ENCODE data around the gene VTI1A. TPM values are rescaled to one million over a fixed set of nuclear protein-coding genes. Genes with fewer than 3 reads are reported as not detected.
A peak's percentile ranks its signal among the peaks of the same experiment; 100 is the strongest.

VTI1A gene
- total and polyA plus RNA-seq, 2 experiments from 2014 or later = 26.8 to 31.0 TPM

DNA sequence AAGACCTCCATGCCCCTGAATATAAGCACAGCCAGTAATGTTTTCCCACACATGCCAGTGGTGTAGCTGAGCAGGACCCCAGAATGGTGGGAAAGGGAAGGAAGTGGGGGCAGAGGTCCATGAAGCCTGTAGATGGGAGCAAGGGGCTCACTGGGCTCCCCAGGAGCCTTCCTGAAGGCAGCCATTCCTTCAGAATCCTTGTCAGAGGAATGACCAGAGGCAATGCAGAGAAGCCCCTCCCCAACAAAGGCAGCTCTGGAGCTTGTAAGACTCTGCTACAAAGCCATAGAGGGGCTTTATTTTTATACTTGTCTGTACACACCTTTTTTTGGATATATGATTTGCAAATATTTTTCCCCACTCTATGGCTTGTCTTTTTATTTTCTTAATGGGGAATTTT lies 338.1 kb downstream of the VTI1A start:
- TF ChIP-seq JUNB (IDR thresholded peaks at IDR 0.05; ENCODE audit: unreplicated experiment) (no peak), EZH2 (IDR thresholded peaks at IDR 0.05; ENCODE audit: low read depth, unreplicated experiment) (no peak), NANOG (IDR thresholded peaks at IDR 0.05; ENCODE audit: borderline replicate concordance) (no peak), ZNF114 (CRISPR knock-in tag; IDR thresholded peaks at IDR 0.05) (no peak), ZNF331 (CRISPR knock-in tag; IDR thresholded peaks at IDR 0.05; ENCODE audit: low read depth) (no peak), EZH2phosphoT487 (IDR thresholded peaks at IDR 0.05; ENCODE audit: unreplicated experiment) (no peak), POLR2AphosphoS5 (IDR thresholded peaks at IDR 0.05; ENCODE audit: low read depth) (no peak), CREB1 (CRISPR knock-in tag; IDR thresholded peaks at IDR 0.05; ENCODE audit: low read depth) (no peak), STAT1 (IDR thresholded peaks at IDR 0.05; ENCODE audit: unreplicated experiment) (no peak)
- TF ChIP-seq, protein P1, sequence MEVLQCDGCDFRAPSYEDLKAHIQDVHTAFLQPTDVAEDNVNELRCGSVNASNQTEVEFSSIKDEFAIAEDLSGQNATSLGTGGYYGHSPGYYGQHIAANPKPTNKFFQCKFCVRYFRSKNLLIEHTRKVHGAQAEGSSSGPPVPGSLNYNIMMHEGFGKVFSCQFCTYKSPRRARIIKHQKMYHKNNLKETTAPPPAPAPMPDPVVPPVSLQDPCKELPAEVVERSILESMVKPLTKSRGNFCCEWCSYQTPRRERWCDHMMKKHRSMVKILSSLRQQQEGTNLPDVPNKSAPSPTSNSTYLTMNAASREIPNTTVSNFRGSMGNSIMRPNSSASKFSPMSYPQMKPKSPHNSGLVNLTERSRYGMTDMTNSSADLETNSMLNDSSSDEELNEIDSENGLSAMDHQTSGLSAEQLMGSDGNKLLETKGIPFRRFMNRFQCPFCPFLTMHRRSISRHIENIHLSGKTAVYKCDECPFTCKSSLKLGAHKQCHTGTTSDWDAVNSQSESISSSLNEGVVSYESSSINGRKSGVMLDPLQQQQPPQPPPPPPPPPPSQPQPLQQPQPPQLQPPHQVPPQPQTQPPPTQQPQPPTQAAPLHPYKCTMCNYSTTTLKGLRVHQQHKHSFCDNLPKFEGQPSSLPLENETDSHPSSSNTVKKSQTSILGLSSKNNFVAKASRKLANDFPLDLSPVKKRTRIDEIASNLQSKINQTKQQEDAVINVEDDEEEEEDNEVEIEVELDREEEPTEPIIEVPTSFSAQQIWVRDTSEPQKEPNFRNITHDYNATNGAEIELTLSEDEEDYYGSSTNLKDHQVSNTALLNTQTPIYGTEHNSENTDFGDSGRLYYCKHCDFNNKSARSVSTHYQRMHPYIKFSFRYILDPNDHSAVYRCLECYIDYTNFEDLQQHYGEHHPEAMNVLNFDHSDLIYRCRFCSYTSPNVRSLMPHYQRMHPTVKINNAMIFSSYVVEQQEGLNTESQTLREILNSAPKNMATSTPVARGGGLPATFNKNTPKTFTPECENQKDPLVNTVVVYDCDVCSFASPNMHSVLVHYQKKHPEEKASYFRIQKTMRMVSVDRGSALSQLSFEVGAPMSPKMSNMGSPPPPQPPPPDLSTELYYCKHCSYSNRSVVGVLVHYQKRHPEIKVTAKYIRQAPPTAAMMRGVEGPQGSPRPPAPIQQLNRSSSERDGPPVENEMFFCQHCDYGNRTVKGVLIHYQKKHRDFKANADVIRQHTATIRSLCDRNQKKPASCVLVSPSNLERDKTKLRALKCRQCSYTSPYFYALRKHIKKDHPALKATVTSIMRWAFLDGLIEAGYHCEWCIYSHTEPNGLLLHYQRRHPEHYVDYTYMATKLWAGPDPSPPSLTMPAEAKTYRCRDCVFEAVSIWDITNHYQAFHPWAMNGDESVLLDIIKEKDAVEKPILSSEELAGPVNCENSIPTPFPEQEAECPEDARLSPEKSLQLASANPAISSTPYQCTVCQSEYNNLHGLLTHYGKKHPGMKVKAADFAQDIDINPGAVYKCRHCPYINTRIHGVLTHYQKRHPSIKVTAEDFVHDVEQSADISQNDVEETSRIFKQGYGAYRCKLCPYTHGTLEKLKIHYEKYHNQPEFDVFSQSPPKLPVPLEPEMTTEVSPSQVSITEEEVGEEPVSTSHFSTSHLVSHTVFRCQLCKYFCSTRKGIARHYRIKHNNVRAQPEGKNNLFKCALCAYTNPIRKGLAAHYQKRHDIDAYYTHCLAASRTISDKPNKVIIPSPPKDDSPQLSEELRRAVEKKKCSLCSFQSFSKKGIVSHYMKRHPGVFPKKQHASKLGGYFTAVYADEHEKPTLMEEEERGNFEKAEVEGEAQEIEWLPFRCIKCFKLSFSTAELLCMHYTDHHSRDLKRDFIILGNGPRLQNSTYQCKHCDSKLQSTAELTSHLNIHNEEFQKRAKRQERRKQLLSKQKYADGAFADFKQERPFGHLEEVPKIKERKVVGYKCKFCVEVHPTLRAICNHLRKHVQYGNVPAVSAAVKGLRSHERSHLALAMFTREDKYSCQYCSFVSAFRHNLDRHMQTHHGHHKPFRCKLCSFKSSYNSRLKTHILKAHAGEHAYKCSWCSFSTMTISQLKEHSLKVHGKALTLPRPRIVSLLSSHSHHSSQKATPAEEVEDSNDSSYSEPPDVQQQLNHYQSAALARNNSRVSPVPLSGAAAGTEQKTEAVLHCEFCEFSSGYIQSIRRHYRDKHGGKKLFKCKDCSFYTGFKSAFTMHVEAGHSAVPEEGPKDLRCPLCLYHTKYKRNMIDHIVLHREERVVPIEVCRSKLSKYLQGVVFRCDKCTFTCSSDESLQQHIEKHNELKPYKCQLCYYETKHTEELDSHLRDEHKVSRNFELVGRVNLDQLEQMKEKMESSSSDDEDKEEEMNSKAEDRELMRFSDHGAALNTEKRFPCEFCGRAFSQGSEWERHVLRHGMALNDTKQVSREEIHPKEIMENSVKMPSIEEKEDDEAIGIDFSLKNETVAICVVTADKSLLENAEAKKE (CRISPR knock-in tag; IDR thresholded peaks at IDR 0.05) = no peak
- TF ChIP-seq, protein P2, sequence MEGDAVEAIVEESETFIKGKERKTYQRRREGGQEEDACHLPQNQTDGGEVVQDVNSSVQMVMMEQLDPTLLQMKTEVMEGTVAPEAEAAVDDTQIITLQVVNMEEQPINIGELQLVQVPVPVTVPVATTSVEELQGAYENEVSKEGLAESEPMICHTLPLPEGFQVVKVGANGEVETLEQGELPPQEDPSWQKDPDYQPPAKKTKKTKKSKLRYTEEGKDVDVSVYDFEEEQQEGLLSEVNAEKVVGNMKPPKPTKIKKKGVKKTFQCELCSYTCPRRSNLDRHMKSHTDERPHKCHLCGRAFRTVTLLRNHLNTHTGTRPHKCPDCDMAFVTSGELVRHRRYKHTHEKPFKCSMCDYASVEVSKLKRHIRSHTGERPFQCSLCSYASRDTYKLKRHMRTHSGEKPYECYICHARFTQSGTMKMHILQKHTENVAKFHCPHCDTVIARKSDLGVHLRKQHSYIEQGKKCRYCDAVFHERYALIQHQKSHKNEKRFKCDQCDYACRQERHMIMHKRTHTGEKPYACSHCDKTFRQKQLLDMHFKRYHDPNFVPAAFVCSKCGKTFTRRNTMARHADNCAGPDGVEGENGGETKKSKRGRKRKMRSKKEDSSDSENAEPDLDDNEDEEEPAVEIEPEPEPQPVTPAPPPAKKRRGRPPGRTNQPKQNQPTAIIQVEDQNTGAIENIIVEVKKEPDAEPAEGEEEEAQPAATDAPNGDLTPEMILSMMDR (conservative IDR thresholded peaks at IDR 0.05; ENCODE audit: low read depth in 2 of 2) = no peak
- TF ChIP-seq, protein P3, sequence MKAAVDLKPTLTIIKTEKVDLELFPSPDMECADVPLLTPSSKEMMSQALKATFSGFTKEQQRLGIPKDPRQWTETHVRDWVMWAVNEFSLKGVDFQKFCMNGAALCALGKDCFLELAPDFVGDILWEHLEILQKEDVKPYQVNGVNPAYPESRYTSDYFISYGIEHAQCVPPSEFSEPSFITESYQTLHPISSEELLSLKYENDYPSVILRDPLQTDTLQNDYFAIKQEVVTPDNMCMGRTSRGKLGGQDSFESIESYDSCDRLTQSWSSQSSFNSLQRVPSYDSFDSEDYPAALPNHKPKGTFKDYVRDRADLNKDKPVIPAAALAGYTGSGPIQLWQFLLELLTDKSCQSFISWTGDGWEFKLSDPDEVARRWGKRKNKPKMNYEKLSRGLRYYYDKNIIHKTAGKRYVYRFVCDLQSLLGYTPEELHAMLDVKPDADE (IDR thresholded peaks at IDR 0.05) = no peak
- TF ChIP-seq, protein P4, sequence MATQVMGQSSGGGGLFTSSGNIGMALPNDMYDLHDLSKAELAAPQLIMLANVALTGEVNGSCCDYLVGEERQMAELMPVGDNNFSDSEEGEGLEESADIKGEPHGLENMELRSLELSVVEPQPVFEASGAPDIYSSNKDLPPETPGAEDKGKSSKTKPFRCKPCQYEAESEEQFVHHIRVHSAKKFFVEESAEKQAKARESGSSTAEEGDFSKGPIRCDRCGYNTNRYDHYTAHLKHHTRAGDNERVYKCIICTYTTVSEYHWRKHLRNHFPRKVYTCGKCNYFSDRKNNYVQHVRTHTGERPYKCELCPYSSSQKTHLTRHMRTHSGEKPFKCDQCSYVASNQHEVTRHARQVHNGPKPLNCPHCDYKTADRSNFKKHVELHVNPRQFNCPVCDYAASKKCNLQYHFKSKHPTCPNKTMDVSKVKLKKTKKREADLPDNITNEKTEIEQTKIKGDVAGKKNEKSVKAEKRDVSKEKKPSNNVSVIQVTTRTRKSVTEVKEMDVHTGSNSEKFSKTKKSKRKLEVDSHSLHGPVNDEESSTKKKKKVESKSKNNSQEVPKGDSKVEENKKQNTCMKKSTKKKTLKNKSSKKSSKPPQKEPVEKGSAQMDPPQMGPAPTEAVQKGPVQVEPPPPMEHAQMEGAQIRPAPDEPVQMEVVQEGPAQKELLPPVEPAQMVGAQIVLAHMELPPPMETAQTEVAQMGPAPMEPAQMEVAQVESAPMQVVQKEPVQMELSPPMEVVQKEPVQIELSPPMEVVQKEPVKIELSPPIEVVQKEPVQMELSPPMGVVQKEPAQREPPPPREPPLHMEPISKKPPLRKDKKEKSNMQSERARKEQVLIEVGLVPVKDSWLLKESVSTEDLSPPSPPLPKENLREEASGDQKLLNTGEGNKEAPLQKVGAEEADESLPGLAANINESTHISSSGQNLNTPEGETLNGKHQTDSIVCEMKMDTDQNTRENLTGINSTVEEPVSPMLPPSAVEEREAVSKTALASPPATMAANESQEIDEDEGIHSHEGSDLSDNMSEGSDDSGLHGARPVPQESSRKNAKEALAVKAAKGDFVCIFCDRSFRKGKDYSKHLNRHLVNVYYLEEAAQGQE (IDR thresholded peaks at IDR 0.05; ENCODE audit: unreplicated experiment) = no peak
- no peak overlapping the region for H3K4me3 ChIP-seq
- ATAC-seq (peak; percentile 78), DNase-seq (ENCODE audit: low spot score) (no peak)
- H4K20me1 ChIP-seq (replicated peaks; ENCODE audit: insufficient read depth) = no peaks in the 10 kb centered on the region
- H3K27ac Mint-ChIP-seq = no peak overlapping the region
- no peak overlapping the region for H3K4me2 ChIP-seq
- H3K4me1 Mint-ChIP-seq = peaks cover 16% of the 10 kb centered on the region
- no peaks in the 10 kb centered on the region for H3K27me3 ChIP-seq (ENCODE audit: insufficient read depth)
- H3K27ac ChIP-seq (ENCODE audit: low read depth) = no peak overlapping the region
- H3K4me3 Mint-ChIP-seq = no peak overlapping the region
- no peaks in the 10 kb centered on the region for H3K27me3 Mint-ChIP-seq (ENCODE audit: insufficient read depth, low read depth, poor library complexity)
- H3F3A ChIP-seq (replicated peaks; ENCODE audit: low read depth) = no peaks in the 10 kb centered on the region
- peaks cover 5% of the 10 kb centered on the region; the same call in 1 of the 2 replicates for H3K4me1 ChIP-seq (ENCODE audit: insufficient read depth)
- no peak overlapping the region for H2AFZ ChIP-seq
- no peaks in the 10 kb centered on the region for H3K36me3 Mint-ChIP-seq (ENCODE audit: low read depth)
- H3K36me3 ChIP-seq (ENCODE audit: insufficient read depth) = no peaks in the 10 kb centered on the region
- H3K9me2 ChIP-seq (ENCODE audit: insufficient read depth) = no peaks in the 10 kb centered on the region
- no peaks in the 10 kb centered on the region for H3K9me3 Mint-ChIP-seq
- H3K79me2 ChIP-seq (replicated peaks; ENCODE audit: insufficient read depth) = no peaks in the 10 kb centered on the region
